Mucosa of rectum (tissue), 2 donors: Measurements from ENCODE around the gene WWP2.
"Not testable (repeated sequence)": the region's sequence is repeated elsewhere in the genome, so short reads cannot be mapped to it uniquely, and the experiment has no call there.

Experiments used
- H3K27ac ChIP-seq, 2 donors: one replicate each; pipeline ENCODE4 v1.7.0; 2013; ENCODE audit warnings: inconsistent platforms in 2 of 2, low read depth in 2 of 2, low read length in 2 of 2
- H3K27me3 ChIP-seq, 2 donors: one replicate each; pipeline ENCODE4 v1.7.0; 2013; ENCODE audit warnings: low read length in 2 of 2; ENCODE audit not compliant: control insufficient read depth in 2 of 2, insufficient read depth in 2 of 2
- H3K36me3 ChIP-seq, 2 donors: one replicate each; pipeline ENCODE4 v1.7.0; 2013; ENCODE audit warnings: low read length in 2 of 2; ENCODE audit not compliant: control insufficient read depth in 2 of 2, insufficient read depth in 2 of 2
- H3K4me1 ChIP-seq, 2 donors: one replicate each; pipeline ENCODE4 v1.7.0; 2013; ENCODE audit warnings: low read length in 2 of 2, mild to moderate bottlenecking in 1 of 2; ENCODE audit not compliant: control insufficient read depth in 2 of 2, insufficient read depth in 2 of 2
- H3K4me3 ChIP-seq, 2 donors: one replicate each; pipeline ENCODE4 v1.7.0; 2013; ENCODE audit warnings: low read length in 2 of 2
- H3K9ac ChIP-seq, 2 donors: one replicate each; pipeline ENCODE4 v1.7.0; 2013; ENCODE audit warnings: low read length in 2 of 2, low read depth in 1 of 2, mild to moderate bottlenecking in 1 of 2
- H3K9me3 ChIP-seq, 2 donors: one replicate each; pipeline ENCODE4 v1.7.0; 2013; ENCODE audit warnings: low read length in 2 of 2; ENCODE audit not compliant: control insufficient read depth in 2 of 2
- donor health status: healthy.
- donor health status: Normal muscosa, but diverticular disease.

The WWP2 gene

GRCh38 chr16:69969657-69970056 is 207.5 kb downstream of the WWP2 start:
- H3K9me3 ChIP-seq, H3K9ac ChIP-seq, H3K27me3 ChIP-seq, H3K4me1 ChIP-seq, H3K4me3 ChIP-seq, H3K36me3 ChIP-seq, H3K27ac ChIP-seq: not testable (repeated sequence)

GRCh38 chr16:69972120-69972519 is 210.0 kb downstream of the WWP2 start:
- H3K4me3 ChIP-seq, H3K27me3 ChIP-seq, H3K9me3 ChIP-seq, H3K27ac ChIP-seq, H3K9ac ChIP-seq, H3K36me3 ChIP-seq, H3K4me1 ChIP-seq: not testable (repeated sequence)

DNA sequence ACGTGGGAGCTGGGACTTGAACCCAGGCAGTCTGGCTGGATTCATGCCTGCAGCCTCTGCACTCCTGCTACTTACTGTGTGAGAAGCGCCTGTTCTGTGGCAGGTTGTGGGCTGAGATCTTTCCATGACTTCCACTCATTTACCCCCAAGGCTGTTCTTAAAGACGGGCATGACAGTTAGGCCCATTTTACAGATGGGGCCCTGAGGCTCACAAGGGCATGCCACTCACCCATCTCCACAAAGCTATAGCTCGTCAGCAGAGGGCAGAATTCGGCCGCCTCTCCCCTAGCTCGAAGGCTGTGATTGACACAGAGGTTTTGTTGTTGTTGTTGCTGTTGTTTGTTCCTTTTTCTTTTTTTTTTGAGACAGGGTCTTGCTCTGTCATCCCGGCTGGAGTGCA is 210.8 kb downstream of the WWP2 start:
- H3K4me3 ChIP-seq, H3K9me3 ChIP-seq, H3K9ac ChIP-seq, H3K27ac ChIP-seq, H3K4me1 ChIP-seq, H3K36me3 ChIP-seq, H3K27me3 ChIP-seq: not testable (repeated sequence)

- not testable (repeated sequence) for H3K9ac ChIP-seq, H3K9me3 ChIP-seq, H3K4me3 ChIP-seq, H3K36me3 ChIP-seq, H3K27me3 ChIP-seq, H3K4me1 ChIP-seq, H3K27ac ChIP-seq
Measured at GRCh38 chr16:69985196-69985595, 223.1 kb downstream of the WWP2 start.
